Dedifferentiated amniotic fluid mesenchymal stem cell (primary cell): ENCODE results near the gene ATP9A.
"Not testable (repeated sequence)": the region's sequence is repeated elsewhere in the genome, so short reads cannot be mapped to it uniquely, and the experiment has no call there.

Source experiments
- DNase-seq: peaks from one replicate; pipeline ENCODE4 v3.0.0-alpha.2; 2016; ENCODE audit errors: extremely low spot score

Gene ATP9A

DNA sequence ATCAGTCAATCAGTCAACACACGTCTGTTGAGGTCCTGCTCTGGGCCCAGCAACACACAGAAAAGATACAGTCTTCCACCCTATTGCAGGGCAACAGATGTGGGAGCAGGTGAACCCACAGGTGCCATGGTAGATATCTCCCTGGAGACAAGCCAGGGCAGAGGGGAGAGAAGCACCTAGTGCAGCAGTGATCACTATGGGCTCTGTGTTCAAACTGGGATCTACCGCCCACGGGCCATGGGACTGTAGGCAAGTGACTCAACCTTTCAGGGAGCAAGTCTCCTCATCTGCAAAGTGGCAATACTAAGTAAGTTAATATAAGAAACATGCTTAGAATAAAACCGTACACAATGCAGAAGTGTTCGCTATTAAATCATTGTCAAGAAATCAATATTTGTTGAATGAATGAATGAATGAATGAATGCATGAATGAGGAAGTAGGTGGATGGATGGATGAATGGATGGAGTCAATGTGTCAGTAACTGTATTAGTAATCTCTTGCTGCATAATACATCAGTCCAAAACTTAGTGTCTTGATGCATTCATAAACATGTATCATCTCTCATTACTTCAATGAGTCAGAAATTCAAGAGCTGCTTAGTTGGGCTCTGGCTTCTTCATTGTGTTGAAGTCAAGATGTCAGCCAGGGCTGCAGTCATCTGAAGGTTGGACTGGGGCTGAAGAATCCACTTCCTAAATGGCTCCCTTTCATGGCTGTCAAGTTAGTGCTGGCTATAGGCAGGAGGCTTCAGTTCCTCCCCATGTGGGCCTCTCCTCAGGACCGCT, 193.7 kb downstream of the ATP9A start:
- DNase-seq: no peak

DNA sequence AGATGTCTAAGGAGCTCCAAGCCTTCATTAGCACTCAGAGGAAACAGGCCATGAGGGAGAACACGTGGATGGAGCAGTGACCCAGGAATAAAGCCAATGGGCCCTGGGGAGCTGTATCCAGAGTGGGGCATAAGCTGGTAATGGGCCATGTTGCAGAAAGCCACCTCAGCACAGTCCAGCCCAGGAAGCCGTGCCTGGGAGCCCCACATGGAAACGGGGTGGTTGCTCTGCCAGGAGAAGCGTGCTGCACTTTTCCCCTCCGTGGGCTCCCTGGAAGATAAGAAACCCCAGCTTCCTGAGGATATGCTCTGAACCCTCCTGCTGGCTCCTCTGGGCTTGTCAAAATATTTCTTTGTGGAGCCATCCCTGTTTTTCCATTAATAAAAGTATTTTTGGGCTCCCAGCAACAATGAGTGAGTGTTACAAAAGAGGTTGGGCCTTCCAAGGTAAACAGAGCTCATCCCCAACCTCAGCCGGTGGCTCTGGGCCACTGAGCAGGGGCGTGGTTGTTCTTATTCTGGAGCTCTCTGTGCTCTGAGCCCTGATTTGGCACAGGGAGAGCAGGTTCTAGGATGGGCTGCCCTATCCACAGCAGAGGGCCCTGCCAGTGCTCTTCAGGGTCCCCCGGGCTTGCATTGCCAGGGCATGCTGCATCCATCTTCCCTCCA, 194.5 kb downstream of the ATP9A start:
- no peak for DNase-seq

DNA sequence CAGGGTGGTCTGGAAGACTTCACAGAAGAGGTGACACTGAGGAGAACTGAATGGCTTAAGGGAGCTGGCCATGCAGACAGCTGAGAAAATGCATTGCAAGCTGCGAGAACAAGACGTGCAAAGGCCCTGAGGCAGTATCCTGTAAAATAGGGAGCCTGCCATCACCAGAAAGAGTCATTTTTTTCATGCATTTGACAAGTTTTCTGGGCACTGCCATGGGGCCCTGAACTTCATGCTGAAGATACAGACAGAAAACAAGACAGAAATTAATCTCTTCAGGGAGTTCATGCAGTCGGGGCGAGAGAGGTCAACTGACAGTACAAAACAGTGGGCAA, 196.8 kb downstream of the ATP9A start:
- no peak for DNase-seq

DNA sequence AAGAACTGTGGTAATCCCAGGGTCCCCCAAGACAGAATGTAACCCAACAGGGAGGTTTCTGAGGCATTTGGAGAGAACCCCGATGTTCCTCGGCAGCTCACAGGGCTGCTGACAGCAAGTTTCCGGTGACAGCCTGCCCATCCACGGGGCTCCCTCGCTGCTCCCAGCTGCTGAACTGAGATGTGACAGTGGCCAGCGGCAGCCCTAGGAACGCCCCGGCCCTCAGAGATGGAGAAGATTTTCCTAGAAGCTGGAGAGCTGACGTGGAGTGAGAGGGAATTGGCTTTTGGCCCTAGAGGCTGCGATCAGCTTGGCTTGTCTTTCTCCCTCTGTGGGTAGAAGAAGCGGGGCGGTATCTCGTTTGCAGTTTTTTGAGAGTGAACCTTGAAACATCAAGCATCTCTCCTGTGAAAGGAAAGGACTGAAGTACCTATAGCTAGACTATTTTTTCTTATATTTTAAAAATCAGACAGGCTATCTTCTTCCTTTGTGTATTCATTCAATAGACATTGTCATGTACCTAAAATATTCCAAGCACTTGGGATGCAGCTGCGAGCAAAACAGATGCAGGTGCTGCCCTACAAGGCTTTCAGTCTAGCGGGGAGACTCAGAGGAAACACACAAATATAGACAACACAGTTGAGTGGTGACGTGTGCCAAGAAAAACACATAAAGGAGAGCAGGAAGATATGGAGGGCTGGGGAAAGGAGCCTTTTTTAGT, 197.3 kb downstream of the ATP9A start:
- no peak for DNase-seq

DNA sequence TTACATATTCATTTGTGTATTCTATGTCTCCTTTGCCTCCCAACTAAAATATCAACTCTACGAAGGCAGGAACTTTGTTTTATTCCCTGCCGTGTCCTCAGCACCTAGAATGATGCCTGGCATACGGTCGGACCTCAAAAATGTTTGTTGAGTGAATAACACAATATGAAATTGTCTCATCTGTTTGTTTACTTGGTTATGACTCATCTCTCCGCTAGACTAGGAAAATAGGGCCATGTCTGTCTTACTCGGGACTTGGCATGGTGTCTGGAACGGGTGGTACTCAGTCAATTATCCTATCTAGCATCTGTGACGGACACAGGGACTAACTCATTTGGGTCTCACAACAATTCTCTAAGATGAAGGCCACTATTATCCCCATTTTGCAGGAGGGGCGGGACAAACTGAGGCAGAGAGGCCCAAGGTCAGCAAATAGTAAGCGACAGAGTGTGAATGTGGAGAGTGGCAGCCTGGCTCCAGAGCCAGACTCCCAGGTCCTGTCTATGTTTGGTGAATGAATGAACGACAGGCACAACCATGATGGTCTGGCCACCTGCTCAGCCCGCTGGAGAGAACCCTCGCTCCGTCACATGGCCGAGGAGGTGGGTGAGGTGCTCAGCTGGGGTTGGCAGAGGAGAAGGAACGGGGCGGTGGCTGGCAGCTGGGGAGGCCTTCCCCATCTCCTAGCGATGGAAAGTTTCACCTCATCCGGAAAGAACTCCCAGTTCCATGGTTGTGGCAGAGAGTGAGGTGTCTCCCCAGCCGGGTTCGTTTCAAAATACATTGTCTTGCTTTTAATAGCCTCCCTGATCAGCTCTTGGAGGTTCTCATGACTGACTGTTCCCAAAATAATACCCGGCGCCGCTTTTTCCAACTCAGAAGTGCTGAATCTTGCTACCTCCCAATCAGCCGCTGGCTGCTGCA, 198.1 kb downstream of the ATP9A start:
- no peak for DNase-seq

DNA sequence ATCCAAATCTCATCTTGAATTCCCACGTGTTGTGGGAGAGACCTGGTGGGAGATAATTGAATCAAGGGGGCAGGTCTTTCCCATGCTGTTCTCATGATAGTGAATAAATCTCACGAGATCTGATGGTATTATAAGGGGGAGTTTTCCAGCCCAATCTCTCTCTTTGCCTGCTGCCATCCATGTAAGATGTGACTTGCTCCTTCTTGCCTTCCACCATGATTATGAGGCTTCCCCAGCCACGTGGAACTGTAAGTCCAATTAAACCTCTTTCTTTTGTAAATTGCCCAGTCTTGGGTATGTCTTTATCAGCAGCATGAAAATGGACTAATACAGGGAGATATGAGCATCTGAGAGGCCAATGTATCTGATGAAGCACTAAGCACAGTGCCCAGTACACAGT, 199.7 kb downstream of the ATP9A start:
- not testable (repeated sequence) for DNase-seq

DNA sequence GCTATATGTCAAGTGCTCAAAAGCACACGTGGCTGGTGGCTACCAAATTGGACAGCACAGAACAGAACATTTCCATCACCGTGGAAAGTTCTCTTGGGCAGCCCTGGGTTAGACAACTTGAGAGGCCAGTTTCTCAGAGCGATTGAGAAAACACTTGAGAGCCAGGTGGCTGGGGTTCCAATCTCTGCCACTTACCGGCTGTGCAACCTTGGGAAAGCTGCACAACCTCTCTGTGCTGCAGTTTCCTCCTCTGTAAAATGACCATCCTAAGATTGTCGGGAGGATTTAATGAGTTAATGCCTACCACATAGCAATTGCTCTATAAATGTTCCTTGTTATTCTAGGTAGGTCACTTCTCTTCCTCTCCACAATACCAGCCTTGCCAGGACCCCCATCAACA, 200.6 kb downstream of the ATP9A start:
- no peak for DNase-seq

DNA sequence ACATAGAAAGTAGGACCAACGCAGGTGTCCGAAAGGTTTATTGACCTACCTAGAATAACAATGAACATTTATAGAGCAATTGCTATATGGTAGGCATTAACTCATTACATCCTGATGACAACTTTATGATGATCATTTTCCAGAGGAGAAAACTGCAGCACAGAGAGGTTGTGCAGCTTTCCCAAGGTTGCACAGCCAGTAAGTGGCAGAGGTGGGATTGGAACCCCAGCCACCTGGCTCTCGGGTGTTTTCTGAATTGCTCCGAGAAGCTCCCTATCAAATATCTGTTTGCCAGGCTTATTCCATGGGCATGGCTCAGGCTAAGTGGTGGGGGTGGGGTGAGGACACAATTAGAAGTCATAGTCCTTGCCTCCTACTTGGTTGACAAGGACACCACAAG, 201.6 kb downstream of the ATP9A start:
- DNase-seq: no peak

DNA sequence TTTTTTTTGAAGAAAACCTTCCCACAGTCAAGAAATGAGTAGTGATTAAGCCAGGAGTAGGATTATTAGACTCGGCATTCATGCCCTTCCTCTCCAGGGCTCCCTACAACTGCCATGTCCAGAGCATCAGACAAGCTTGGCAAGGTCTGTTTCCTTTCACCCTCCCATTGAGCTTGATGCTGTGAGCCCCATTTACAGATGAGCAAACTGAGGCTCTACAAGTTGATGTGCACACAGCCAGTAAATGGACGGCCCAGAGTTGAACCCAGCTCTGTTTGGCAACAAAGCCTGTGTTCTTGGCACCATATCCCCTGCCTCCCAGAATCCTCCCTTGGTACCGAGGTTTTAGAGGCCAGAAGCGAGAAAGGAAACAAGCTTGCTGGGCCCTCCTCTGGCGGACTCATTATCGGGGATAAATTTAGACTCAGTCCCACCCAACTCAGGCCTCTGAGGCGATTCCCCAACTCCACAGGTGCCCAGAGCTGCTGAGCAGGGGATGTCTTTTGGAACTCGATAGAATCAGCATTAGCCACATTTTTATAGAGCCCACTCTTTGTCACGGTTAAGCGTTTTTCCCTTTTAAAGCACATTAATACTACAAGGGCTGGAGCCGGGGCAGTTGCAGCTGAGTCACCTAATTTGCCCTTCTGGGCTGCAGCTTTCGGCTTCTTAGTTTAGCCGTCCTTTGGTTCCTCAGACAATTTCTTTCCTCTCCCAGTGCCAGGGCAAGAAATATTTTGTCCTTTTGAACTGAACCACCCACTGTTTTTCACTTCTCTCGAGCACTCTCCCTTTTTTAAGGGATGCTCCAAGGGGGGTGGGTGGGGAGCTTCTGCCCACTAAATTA, 202.7 kb downstream of the ATP9A start:
- DNase-seq: peak; percentile 30

DNA sequence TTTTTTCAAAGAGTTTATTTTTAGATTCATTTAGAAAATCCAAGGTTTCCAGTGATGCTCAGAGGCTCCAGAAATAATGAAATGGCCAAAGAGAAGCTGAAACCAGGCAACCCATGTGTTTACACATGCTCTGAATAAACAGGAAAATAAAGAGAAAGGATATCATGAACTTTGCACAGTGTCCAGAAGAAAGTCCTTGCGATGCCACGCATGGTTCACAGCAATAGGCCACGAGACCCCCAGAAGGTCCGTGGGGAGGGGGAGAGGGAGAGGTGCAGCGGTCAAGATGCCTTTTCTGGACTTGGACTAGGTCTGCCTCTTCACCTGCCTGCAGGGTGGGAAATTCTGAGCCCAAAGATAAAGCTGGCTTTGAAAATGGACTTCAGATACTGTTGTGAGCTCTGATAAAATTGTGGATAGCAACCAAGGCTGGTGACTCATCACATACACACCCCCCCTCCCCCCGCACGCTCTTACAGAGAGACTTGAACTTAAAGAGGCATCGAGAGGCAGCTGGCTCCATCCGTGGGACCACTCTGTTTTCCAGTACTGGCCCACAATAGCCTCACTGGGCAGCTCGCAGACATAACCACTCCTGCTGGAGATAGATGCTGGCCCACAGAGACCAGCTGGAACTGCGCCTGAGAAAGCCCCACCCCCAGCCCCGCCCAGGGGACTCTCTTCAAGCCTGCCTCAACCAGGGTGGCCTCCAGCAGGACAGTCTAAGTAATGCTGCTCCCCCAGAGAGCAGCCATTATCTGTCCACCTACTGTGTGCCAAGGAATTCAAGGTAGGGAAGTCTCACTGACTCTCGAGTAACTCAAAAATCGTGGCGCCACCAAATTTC, 204.5 kb downstream of the ATP9A start:
- DNase-seq: peak; percentile 58

DNA sequence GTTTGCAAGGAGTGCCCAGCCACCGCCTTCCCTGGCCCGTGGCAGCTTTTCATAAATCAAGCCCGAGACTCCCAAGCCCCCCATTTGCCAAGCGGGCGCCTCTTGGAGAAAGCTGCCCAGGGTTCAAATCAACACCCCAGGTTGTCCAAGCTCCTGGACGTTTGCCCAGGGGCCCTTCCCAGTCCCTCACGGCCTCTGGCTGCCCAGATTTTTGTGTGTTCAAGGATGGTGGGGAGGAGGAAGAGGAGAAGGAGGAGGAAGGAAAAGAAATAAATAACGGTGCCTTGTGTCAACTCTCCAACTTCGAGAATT, 205.1 kb downstream of the ATP9A start:
- DNase-seq: no peak

DNA sequence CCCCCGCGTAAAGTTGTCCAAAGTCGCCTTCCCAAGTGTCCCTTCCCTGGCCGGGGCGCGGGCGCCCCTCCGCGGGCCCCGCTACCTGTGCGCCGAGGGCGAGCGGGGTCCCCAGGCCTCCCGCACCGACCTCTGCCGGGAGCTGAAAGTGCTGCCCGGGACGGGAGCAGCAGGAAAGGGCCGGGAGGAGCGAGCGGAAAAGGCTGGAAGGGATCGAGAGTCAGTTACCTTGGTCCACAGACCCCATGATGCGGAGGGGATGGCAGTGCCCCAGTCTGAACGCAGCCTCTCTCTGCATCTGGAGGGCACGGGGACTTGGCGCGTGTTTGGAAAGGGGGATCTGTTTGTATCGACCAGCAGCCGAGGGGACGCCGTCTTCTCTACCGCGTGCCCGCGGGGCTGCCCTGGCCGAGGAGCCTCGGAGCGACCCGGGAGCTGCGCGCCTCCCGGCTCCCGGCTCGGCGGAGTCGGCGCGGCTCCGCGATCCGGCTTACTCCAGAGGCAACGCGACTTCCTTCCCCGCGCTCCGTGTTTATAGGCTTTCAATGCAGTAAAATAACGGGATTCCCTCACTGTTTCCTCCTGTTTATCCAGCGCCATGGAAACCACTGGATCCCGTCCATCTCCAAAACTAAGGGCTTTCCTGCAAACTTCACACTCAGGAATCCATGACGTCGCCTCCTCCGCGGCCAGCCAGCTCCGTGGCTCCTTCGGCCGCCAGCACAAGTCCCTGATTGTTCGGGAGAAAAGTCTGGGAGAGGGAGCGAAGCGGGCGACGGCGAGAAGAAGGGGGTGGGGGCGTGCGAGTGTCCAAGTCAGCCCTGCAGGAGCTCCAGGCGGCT, 205.6 kb downstream of the ATP9A start:
- DNase-seq: peak; percentile 88

DNA sequence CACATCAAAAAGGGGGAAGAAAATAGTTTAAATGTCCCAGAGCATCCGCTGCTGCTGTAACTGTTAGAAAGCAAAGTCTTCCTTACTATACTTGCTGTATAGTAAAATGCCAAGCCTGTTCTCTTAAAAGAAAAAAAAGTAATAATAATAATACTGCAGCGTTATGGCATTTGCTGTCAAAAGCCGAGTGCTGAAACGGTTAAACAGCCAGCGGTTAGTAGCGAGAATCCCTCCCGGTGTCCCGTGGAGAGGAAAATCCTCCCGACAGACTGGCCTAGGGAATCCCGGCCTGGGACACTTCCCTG, 206.2 kb downstream of the ATP9A start:
- no peak for DNase-seq

DNA sequence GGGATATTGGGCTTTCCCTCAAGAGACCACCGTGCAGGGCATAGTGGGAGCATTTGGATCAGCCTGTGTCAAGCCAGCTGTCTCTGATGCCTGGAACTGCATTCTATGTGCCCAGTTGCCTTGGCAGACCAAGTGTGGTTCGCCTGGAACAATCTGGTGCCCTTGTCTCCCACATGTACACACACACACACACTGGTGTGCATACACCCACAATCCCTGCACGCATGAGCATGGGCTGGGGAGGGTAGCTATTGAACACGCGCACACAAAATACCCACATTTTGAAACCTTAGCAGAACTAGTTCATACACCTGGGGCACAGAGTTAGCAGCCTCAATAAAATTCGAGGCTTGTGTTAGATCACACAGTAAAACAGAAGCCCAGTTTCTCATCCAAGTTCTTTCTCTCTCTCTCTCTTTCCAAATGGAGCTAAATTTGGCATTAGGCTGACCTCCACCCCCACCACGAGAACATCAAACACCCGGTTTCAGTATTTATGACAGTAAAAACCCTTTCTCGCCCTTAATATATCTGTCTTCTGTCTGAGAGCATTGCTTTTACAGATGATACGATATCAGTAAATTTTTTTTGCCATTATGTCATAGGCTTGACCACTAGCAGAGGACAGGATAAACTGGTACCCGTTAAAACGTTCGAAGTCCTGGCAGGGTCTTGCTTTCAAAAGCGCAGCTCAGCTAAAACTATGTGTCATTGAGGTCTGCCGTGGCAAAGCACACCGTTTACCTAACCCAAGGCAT, 207.5 kb downstream of the ATP9A start:
- no peak for DNase-seq

DNA sequence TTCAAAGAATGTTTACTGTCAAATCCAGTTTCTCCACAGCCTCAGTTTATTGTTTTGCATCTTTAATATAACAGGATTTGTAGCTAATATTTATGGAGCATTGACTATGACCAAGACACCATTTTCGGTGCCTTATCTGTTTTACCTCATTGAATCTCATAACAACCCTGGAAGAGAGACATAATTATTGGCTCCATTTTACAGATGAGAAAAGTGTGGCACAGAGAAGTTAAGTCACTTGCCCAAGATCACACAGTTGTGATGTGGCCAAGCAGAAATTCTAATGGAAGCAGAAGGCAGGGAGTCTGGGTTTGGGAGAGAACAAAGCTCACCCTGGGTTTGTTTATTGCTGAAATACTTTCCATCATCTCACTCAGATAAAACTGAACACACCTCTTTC, 208.1 kb downstream of the ATP9A start:
- DNase-seq: no peak

DNA sequence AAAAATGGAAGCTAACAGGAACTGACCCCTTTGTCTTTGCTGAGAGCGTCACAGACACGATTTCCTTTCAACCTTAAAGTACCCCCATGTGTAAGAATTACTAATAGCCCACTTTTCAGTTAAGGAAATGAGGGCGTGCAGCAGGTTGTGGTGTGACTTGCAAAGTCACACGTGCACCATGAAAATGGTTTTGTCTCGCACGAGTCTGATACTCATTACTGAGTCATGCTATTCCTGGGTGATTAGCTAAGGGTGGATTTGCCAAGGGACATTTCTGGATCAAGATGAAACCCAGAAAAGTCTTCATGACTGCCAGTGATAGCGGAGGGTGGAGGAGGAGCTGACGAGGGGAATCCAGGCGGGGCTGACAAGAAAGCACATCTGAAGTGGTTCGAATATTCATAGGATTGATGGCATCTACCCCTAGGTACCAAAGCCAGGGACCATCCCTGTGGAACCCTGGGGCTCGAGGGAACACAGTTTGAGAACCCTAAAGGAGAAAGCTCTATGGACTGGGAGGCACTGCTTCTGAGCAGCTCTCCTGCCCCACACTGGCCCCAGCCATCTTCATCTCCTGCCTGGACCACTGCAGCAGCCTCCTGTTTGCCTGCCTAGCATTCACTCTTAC, 213.5 kb downstream of the ATP9A start:
- DNase-seq: no peak

DNA sequence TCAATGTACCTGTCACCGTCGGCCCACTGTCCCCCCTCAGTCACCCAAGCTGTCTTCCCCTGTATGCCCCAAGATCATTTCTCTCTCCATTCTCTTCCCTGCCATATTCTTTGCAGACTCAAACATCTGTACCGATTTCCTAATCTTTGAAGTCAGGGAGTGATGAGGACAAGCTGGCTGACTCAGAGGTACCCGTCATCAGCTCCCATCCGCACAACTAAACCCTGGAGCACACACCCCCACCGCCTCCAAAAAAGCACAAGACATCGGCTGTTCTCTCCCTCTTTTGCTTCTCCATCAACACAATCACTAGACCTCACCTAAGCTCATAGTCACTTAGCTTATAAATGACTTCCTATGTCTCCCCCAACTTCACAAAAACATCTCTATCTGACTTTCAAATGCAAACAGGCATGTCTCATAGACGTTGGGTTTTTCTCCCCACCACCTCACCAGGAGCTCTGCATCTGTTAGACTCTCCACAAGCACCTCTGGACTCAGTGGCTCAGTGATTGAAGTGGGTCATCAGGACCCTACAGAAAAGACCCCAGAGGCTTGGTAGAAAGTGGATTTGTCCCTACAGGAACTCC, 214.2 kb downstream of the ATP9A start:
- no peak for DNase-seq

DNA sequence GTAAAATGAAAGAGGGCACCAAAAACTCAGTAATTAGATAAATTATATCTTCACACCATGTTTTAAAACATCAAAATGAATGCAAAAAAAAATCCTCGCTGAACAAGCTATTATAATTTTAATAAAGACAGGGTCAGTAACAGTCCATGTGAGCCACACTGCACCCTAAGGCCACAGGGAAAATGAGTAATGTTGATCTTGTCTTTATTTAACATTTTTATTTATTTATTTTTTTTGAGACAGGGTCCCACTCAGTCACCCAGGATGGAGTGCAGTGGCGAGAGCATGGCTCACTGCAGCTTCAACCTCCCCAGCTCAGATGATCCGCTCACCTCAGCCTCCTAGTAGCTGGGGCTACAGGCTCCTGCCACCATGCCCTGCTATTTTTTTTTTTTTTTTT, 217.0 kb downstream of the ATP9A start:
- no peak for DNase-seq
